GM12874 (cell line): ENCODE measurements around the gene BPHL.

Experiments
- CTCF ChIP-seq: IDR thresholded peaks from 2 replicates; pipeline ENCODE4 v1.5.1; 2011; ENCODE audit warnings: low read depth, mild to moderate bottlenecking, control low read depth, low read length, moderate library complexity; ENCODE audit not compliant: insufficient read depth

The BPHL gene

GRCh38 chr6:3120765-3121089, 2.2 kb downstream of the BPHL start:
- TF ChIP-seq CTCF, result no peak

- TF ChIP-seq CTCF, result no peak
Observed at GRCh38 chr6:3122823-3123182, 4.3 kb downstream of the BPHL start.

- no peak for TF ChIP-seq CTCF
Observed at GRCh38 chr6:3124667-3125066, 6.2 kb downstream of the BPHL start.

GRCh38 chr6:3125815-3126214, 7.3 kb downstream of the BPHL start:
- no peak for TF ChIP-seq CTCF

- no peak for TF ChIP-seq CTCF
Observed at GRCh38 chr6:3128356-3129108, 10.0 kb downstream of the BPHL start.

GRCh38 chr6:3131695-3132094, 13.2 kb downstream of the BPHL start:
- no peak for TF ChIP-seq CTCF

GRCh38 chr6:3133515-3133914, 15.0 kb downstream of the BPHL start:
- no peak for TF ChIP-seq CTCF
